Mucosa of descending colon (tissue), 3 donors: ENCODE results near the gene PKN1. TPM values are rescaled to one million over a fixed set of nuclear protein-coding genes. Genes with fewer than 3 reads are reported as not detected.

ENCODE experiments used
- ATAC-seq: fragments of 200-7000 bp; cut with Tn5 transposase; one replicate; pipeline ENCODE4 v1.9.1; 2020; ENCODE audit warnings: mild to moderate bottlenecking, moderate library complexity
- DNase-seq, 3 donors: peaks; one replicate each; pipeline ENCODE4 v3.0.0-alpha.2; 2020
- H3K36me3 ChIP-seq: fragments of 200-600 bp; one replicate; pipeline ENCODE4 v1.8.0; 2021; ENCODE audit warnings: low read depth, mild to moderate bottlenecking
- H3K4me1 ChIP-seq: fragments of 200-600 bp; one replicate; pipeline ENCODE4 v1.8.0; 2021; ENCODE audit warnings: low read depth, mild to moderate bottlenecking
- H3K4me3 ChIP-seq: fragments of 200-600 bp; one replicate; pipeline ENCODE4 v1.8.0; 2021; ENCODE audit warnings: mild to moderate bottlenecking
- H3K9me3 ChIP-seq: fragments of 200-600 bp; one replicate; pipeline ENCODE4 v1.8.0; 2021; ENCODE audit warnings: mild to moderate bottlenecking
- CTCF ChIP-seq: fragments of 200-600 bp; IDR thresholded peaks from one replicate; pipeline ENCODE4 v1.8.0; 2022; ENCODE audit warnings: antibody characterized with exemption, mild to moderate bottlenecking
- intact Hi-C, 2 donors: fragments of 100-400 bp; cut with DNase I in 1 of 2; cut with micrococcal nuclease in 1 of 2; formaldehyde crosslinking; loops; one replicate each; pipeline versions ENCODE4 v1.11.0 to v1.11.1; 2022; cut with DNase I, micrococcal nuclease
- total RNA-seq, 3 donors: library from RNA; stranded (reverse); fragmentation: NEBNext Ultra II Directional in 2 of 3; extraction: Animal tissue kit (Norgen Biotek cat#: 25700) in 2 of 3; gene quantifications; one replicate each; pipeline versions ENCODE4 v1.2.1 to v1.2.4, GENCODE V29; 2021 to 2023
- donor health status: DM: no; HTN: no; CAD: no; lungs with moderate emphysema.
- donor health status: DM: no; HTN: no; CAD: no.
- donor health status: DM: no; HTN: yes; CAD: no.

Gene PKN1
- total RNA-seq, 3 donors from 2014 or later, result 30.1 to 117 (median 42.0) TPM

DNA sequence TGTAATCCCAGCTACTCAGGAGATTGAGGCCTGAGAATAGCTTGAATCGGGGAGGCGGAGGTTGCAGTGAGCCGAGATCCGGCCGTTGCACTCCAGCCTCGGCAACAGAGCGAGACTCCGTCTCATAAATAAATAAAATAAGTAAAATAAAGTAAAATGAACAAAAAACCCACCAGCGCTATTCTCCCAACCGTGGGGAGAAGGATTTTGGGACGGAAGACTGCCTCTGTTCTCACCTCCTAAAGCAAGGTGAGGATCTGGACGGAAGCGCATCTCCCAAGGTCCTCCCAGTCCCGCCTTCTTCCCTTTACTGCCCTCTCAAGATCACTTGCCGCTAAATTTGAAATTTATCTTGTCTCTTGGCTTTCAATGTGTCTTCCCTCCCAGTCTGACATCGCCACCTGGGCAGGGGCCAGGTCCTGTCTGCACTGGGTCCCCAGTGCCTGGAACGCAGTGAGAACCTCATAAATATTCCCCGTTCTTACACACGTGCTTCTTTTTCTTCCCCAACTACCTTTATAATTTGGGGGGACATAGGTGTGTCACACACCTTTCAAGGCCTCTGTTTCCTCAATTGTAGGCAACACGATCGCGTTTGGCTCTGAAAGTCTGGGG, 86.2 kb downstream of the PKN1 start:
- ATAC-seq (no peak), DNase-seq (peak in 1 of 3 donors; percentile 57)
- peaks cover 6% of the 10 kb centered on the region for H3K36me3 ChIP-seq
- no peaks in the 10 kb centered on the region for H3K9me3 ChIP-seq
- peaks cover 34% of the 10 kb centered on the region for H3K4me1 ChIP-seq
- intact Hi-C loops, result no loop called here
- no peak overlapping the region for H3K4me3 ChIP-seq
- no peak for TF ChIP-seq CTCF

GRCh38 chr19:14519860-14520407, 86.8 kb downstream of the PKN1 start:
- Histone ChIP-seq H3K9me3 (no peaks in the 10 kb centered on the region), H3K4me3 (no peak overlapping the region), H3K36me3 (peaks cover 6% of the 10 kb centered on the region), H3K4me1 (peaks cover 28% of the 10 kb centered on the region)
- DNase-seq (peak in 1 of 3 donors; percentile 58), ATAC-seq (peak; percentile 2)
- intact Hi-C loops, result no loop called here
- TF ChIP-seq CTCF, result no peak

- Histone ChIP-seq H3K4me1 (peaks cover 22% of the 10 kb centered on the region), H3K9me3 (no peaks in the 10 kb centered on the region), H3K36me3 (peaks cover 6% of the 10 kb centered on the region), H3K4me3 (no peak overlapping the region)
- no peak for ATAC-seq
- no peak for TF ChIP-seq CTCF
- intact Hi-C loops, result no loop called here
- no peak for DNase-seq
Observed at GRCh38 chr19:14520543-14520942, 87.4 kb downstream of the PKN1 start.

Other genes starting within 250 kb of the PKN1 start
- gene ADGRL1, start 227.1 kb upstream of the PKN1 start, total RNA-seq, result 10 to 100 TPM; 29.2 to 54.6 (median 35.8) TPM
- 100 to 1,000 TPM in 2 of 3 donors, 10 to 100 TPM in 1; 92.7 to 130 (median 127) TPM for gene ADGRE5, start 51.9 kb upstream of the PKN1 start, total RNA-seq
- 10 to 100 TPM; 56.9 to 85.5 (median 66.5) TPM for gene DDX39A, start 14.0 kb upstream of the PKN1 start, total RNA-seq
- 1 to 10 TPM in 1 of 3 donors, under 1 TPM in 2; 0.41 to 1.2 (median 0.63) TPM for gene PTGER1, start 42.0 kb downstream of the PKN1 start, total RNA-seq
- gene GIPC1, start 62.8 kb downstream of the PKN1 start, total RNA-seq, result 100 to 1,000 TPM; 199 to 374 (median 300) TPM
- 100 to 1,000 TPM; 104 to 110 (median 107) TPM for gene DNAJB1, start 85.1 kb downstream of the PKN1 start, total RNA-seq
- gene TECR, start 96.3 kb downstream of the PKN1 start, total RNA-seq, result 100 to 1,000 TPM in 2 of 3 donors, 10 to 100 TPM in 1; 94.4 to 155 (median 141) TPM
- gene NDUFB7, start 138.8 kb downstream of the PKN1 start, total RNA-seq, result 100 to 1,000 TPM; 172 to 255 (median 241) TPM
- gene CLEC17A, start 149.8 kb downstream of the PKN1 start, total RNA-seq, result under 1 TPM in 2 of 3 donors, not detected in 1; 0.29 to 0.34 TPM
- gene ADGRE3, start 241.5 kb downstream of the PKN1 start, total RNA-seq, result under 1 TPM in 1 of 3 donors, not detected in 2; 0.24 TPM